Colonic mucosa (tissue), 4 donors: Measurements from ENCODE around the gene EEF2K. TPM values are rescaled to one million over a fixed set of nuclear protein-coding genes. Genes with fewer than 3 reads are reported as not detected.
"Not testable (repeated sequence)": the region's sequence is repeated elsewhere in the genome, so short reads cannot be mapped to it uniquely, and the experiment has no call there.

Source experiments
- DNase-seq: peaks from one replicate; pipeline ENCODE4 v3.0.0-alpha.2; 2020
- H3K27ac ChIP-seq: fragments of 200-600 bp; one replicate; pipeline ENCODE4 v1.8.0; 2021
- H3K27me3 ChIP-seq: fragments of 200-600 bp; one replicate; pipeline ENCODE4 v1.8.0; 2021
- H3K36me3 ChIP-seq: fragments of 200-600 bp; one replicate; pipeline ENCODE4 v1.8.0; 2021
- H3K4me1 ChIP-seq: fragments of 200-600 bp; one replicate; pipeline ENCODE4 v1.8.0; 2021; ENCODE audit warnings: mild to moderate bottlenecking
- H3K4me3 ChIP-seq: fragments of 200-600 bp; one replicate; pipeline ENCODE4 v1.8.0; 2021
- H3K9ac ChIP-seq, 2 donors: one replicate each; pipeline ENCODE4 v1.7.0; 2013; ENCODE audit warnings: control low read depth in 2 of 2, low read depth in 2 of 2, low read length in 2 of 2
- H3K9me3 ChIP-seq: fragments of 200-600 bp; one replicate; pipeline ENCODE4 v1.8.0; 2021
- intact Hi-C: fragments of 100-400 bp; cut with DNase I; formaldehyde crosslinking; loops from one replicate; pipeline ENCODE4 v1.14.1; 2022
- total RNA-seq, 2 donors: library from RNA; stranded (reverse); fragmentation: NEBNext Ultra II Directional in 1 of 2; extraction: Animal tissue kit (Norgen Biotek cat#: 25700) in 1 of 2; gene quantifications; one replicate each; pipeline ENCODE4 v1.2.1, GENCODE V29; 2021
- TF ChIP-seq, protein P1 (sequence below): fragments of 200-600 bp; IDR thresholded peaks from one replicate; pipeline ENCODE4 v1.8.0; 2022; ENCODE audit warnings: antibody characterized with exemption, mild to moderate bottlenecking
- donor health status: healthy.
- donor health status: DM: no; HTN: no; CAD: no.
- donor health status: DM: no; HTN: no; CAD: no.

EEF2K gene
- total RNA-seq, 2 donors from 2014 or later = 25.8 to 53.4 TPM

DNA sequence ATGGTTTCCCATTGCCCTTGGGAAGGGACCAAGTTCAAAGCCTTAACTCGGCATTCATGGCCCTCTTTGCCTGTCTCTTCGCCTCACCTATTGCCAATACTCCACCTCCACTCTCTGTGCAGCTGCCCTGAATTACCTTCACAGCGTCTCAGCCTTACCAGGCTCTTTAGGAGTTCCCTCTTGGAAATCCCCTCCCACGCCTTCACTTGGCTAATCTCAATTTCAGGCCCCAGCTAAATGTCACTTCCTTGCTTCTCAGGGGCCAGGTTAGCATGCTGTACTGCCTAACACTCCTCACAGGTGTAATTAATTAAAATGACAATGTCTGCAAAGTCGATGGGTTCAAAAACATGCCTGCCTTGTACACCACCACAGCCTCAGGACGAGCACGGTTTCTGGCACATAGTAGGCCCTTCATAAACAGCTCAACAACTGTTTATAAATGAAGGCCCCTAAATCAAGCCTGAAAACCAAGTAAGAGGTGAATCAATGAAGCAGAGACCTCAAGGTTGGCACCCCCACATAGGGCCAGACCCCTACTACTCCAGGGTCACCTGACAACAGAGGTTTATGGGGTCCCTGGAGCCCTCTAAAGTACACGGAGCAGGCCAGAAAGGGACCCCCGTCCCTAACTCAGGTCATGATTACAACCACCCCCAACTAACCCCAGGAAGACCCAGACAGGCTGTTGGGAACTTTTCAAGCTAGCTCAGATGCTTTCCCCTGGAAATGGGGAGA is 11.2 kb upstream of the EEF2K start:
- peak overlapping the region; percentile 42 for H3K27ac ChIP-seq
- DNase-seq = no peak
- intact Hi-C loops = no loop called here
- TF ChIP-seq, protein P1, sequence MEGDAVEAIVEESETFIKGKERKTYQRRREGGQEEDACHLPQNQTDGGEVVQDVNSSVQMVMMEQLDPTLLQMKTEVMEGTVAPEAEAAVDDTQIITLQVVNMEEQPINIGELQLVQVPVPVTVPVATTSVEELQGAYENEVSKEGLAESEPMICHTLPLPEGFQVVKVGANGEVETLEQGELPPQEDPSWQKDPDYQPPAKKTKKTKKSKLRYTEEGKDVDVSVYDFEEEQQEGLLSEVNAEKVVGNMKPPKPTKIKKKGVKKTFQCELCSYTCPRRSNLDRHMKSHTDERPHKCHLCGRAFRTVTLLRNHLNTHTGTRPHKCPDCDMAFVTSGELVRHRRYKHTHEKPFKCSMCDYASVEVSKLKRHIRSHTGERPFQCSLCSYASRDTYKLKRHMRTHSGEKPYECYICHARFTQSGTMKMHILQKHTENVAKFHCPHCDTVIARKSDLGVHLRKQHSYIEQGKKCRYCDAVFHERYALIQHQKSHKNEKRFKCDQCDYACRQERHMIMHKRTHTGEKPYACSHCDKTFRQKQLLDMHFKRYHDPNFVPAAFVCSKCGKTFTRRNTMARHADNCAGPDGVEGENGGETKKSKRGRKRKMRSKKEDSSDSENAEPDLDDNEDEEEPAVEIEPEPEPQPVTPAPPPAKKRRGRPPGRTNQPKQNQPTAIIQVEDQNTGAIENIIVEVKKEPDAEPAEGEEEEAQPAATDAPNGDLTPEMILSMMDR = no peak
- H3K4me1 ChIP-seq = no peaks in the 10 kb centered on the region
- H3K9me3 ChIP-seq = no peaks in the 10 kb centered on the region
- H3K27me3 ChIP-seq = no peaks in the 10 kb centered on the region
- H3K9ac ChIP-seq = no peak overlapping the region
- H3K36me3 ChIP-seq = no peaks in the 10 kb centered on the region
- H3K4me3 ChIP-seq = no peak overlapping the region

DNA sequence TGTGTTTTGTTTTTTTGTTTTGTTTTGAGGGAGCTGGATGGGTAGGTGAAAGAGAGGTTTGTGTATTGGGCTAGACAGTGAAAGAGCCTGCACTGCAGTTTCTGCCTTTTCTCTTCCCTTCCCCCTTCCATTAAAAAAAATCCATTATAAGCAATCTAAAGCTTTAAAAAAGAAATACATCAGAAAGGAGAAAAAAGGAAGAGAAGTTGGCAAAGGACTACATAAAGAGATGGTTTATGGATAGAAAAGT is 10.7 kb upstream of the EEF2K start:
- H3K4me3 ChIP-seq = peak overlapping the region; percentile 33
- peak overlapping the region in 1 of 2 donors; percentile 61 for H3K9ac ChIP-seq
- H3K27me3 ChIP-seq = no peaks in the 10 kb centered on the region
- TF ChIP-seq, protein P1 = no peak
- H3K27ac ChIP-seq = peak overlapping the region; percentile 42
- intact Hi-C loops = no loop called here
- no peak for DNase-seq
- no peaks in the 10 kb centered on the region for H3K4me1 ChIP-seq
- no peaks in the 10 kb centered on the region for H3K9me3 ChIP-seq
- H3K36me3 ChIP-seq = no peaks in the 10 kb centered on the region

GRCh38 chr16:22195695-22196558 is 10.2 kb upstream of the EEF2K start:
- peak overlapping the region; percentile 33 for H3K4me3 ChIP-seq
- H3K9ac ChIP-seq = peak overlapping the region in 1 of 2 donors; percentile 61
- H3K9me3 ChIP-seq = no peaks in the 10 kb centered on the region
- H3K36me3 ChIP-seq = no peaks in the 10 kb centered on the region
- TF ChIP-seq, protein P1 = peak; percentile 93
- intact Hi-C loops = loop anchor here (2.0 kb wide), 1 partner anchor 101 kb away; the partner anchor contains the start of gene POLR3E
- no peaks in the 10 kb centered on the region for H3K27me3 ChIP-seq
- peak overlapping the region; percentile 42 for H3K27ac ChIP-seq
- peak; percentile 93 for DNase-seq
- no peaks in the 10 kb centered on the region for H3K4me1 ChIP-seq

- H3K36me3 ChIP-seq, H3K27ac ChIP-seq, H3K27me3 ChIP-seq, DNase-seq, H3K4me1 ChIP-seq, H3K9me3 ChIP-seq: not testable (repeated sequence)
- intact Hi-C loops = loop anchor here (2.0 kb wide), 1 partner anchor 100 kb away; the partner anchor contains the start of gene POLR3E
- Histone ChIP-seq H3K4me3 (peak overlapping the region; percentile 33), H3K9ac (peak overlapping the region in 1 of 2 donors; percentile 61)
Measured at GRCh38 chr16:22196559-22197168, 9.4 kb upstream of the EEF2K start.

DNA sequence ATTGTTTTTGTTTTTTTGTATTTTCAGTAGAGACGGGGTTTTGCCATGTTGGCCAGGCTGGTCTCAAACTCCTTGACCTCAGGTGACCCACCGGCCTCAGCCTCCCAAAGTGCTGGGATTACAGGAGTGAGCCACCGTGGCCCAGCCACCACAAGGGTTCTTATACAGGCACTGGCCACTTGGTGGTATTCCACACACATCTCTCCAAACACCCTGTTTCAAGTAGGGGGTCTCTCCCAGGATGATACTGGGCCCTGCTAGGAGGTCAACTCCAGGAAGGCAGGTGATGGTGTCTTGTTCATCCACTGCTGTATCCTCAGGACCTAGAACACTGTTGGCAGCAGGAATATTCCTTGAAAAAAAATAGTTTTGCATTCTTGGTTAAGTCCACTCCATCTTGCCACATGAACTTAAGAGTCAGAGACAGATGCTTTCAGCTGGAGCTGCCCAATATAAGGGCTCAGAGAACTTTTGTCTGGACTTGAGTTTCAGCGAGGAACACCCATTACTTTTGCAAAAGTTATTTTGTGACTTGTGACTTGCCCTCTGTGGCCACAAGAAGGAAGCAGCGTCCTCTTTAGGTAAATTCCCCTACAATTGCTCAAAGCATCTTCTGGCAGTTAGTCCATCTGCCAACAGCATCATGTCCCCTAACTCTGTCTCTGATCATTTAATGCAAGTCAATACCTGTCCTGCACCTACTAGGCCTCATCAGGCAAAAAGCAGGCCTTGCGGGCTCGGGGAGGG is 7.4 kb upstream of the EEF2K start:
- Histone ChIP-seq H3K9ac (no peak overlapping the region), H3K27ac (no peak overlapping the region), H3K4me3 (no peak overlapping the region), H3K9me3 (no peaks in the 10 kb centered on the region), H3K36me3 (no peaks in the 10 kb centered on the region), H3K4me1 (no peaks in the 10 kb centered on the region), H3K27me3 (no peaks in the 10 kb centered on the region)
- TF ChIP-seq, protein P1 = no peak
- no peak for DNase-seq
- intact Hi-C loops = no loop called here
